ENCODE results near the gene TELO2.

DNA sequence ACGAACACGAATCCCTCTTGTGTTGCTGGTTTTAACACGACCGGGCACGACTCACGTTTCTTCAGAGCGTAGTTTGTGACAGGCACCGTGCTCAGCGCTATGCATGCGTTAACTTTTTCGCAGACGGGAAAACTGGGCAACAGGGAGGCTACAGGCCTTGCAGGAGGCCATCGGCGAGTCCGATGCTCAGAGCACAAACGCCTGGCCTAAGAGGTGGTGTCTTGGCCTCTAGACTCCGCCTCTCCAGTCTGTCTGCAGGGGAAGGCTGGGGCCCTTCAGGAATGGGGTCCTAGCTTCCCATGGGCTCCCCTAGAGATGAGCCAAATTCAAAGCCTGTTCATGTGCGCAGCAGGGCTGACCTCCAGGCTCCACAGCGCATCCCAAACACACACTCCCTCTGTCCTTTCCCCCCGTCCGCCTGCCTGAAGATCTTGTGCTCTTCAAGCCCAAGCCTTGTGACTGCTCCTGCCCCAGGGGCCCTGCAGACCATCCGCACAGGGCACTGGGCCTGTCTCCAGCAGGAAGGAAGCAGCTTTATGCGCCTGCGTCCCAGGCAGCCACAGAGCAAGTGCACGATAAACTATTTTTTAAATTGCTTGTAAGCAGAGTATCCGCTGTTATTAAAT, 21.5 kb upstream of the TELO2 start:
- TF ChIP-seq BHLHE40 (IDR thresholded peaks at IDR 0.05; ENCODE audit: borderline replicate concordance) (no peak), SP1 (IDR thresholded peaks at IDR 0.05) (no peak), SUZ12 (IDR thresholded peaks at IDR 0.05) (no peak)
